Measurements from ENCODE around the gene ADGRV1.

DNA sequence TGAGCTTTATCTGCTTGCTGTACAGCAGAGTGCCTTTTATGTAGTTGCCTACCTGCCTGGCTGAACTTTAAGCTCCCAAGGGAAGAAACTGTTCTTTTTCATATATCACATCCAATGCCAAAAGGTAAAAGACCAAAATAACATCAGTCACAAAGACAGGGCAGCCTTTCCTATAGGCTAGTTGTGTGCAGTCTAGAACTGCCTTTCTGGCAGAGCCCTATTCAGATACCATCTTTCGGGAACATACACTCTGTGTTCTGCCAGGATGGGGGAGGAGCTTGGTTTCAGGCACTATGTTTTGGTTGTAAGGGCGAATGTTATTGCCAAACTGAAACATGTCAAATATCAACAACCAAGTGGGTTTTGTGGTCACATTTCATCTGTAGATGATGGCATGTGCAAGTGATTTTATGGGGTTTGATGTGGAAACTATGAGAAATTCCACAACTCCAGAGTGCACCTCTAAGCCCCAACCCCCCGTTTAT is 314.5 kb downstream of the ADGRV1 start:
- no peak for TF ChIP-seq POLR2AphosphoS5 (IDR thresholded peaks at IDR 0.05; ENCODE audit: low read depth, low read length)
- TF ChIP-seq, protein P1, sequence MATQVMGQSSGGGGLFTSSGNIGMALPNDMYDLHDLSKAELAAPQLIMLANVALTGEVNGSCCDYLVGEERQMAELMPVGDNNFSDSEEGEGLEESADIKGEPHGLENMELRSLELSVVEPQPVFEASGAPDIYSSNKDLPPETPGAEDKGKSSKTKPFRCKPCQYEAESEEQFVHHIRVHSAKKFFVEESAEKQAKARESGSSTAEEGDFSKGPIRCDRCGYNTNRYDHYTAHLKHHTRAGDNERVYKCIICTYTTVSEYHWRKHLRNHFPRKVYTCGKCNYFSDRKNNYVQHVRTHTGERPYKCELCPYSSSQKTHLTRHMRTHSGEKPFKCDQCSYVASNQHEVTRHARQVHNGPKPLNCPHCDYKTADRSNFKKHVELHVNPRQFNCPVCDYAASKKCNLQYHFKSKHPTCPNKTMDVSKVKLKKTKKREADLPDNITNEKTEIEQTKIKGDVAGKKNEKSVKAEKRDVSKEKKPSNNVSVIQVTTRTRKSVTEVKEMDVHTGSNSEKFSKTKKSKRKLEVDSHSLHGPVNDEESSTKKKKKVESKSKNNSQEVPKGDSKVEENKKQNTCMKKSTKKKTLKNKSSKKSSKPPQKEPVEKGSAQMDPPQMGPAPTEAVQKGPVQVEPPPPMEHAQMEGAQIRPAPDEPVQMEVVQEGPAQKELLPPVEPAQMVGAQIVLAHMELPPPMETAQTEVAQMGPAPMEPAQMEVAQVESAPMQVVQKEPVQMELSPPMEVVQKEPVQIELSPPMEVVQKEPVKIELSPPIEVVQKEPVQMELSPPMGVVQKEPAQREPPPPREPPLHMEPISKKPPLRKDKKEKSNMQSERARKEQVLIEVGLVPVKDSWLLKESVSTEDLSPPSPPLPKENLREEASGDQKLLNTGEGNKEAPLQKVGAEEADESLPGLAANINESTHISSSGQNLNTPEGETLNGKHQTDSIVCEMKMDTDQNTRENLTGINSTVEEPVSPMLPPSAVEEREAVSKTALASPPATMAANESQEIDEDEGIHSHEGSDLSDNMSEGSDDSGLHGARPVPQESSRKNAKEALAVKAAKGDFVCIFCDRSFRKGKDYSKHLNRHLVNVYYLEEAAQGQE (IDR thresholded peaks at IDR 0.05; ENCODE audit: insufficient read depth in 1 of 2, low read depth in 2 of 2, low read length in 2 of 2), result no peak
- no peak for TF ChIP-seq TAF1 (IDR thresholded peaks at IDR 0.05; ENCODE audit: borderline replicate concordance, insufficient read depth, low read length)

Measured in PFSK-1 (cell line).